Stimulated activated CD8-positive, alpha-beta memory T cell treated with anti-CD3 and anti-CD28 coated beads, Interleukin-7, amount 100 ng/mL, for 48 hours (primary cell): ENCODE results near the gene DYNLT4.
"Not testable (repeated sequence)": the region's sequence is repeated elsewhere in the genome, so short reads cannot be mapped to it uniquely, and the experiment has no call there.

ENCODE experiments used
- DNase-seq, 2 donors: peaks; one replicate each; pipeline ENCODE4 v3.0.0-alpha.2; 2020; ENCODE audit warnings: low read depth in 1 of 2; ENCODE audit errors: extremely low read depth in 1 of 2

Gene DYNLT4, protein sequence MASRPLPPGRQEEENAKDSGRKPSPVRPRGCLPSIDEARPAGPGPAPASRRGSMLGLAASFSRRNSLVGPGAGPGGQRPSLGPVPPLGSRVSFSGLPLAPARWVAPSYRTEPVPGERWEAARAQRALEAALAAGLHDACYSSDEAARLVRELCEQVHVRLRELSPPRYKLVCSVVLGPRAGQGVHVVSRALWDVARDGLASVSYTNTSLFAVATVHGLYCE

DNA sequence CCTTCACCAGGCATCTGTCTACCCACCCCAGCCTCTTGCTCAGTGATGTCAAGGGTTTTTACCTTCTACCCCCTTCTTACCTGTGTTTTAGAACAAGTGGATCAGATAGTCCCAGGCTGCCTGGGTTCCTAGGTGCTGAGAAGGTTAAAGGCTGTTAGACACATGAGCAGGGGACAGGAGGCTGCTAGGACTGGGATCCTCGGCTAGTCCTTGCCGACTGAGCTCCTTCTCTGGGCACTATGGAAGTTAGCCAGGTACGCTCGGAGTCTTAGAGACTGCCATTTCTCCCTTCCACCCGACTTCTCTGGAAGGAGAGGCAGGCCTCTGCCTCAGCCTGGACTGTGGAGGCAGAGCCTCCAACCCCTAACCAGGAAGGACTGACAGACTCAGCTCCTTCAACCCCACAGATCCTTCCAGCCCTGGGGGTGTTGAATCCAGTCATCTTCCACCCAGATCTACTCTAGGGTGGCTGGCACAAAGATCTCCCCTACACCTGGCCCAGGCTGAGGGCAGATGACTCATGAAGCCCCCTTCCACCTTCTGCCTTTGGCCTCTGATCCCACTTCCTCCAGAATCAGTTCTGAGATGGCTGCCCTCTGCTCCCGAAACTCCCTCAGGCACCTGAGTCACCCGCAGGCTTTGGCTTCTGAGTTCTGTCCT lies at the start of gene DYNLT4:
Gene DYNLT4 (minus strand): TSS at position 648 of the 660 bp plus-strand sequence. CDS start 683 bp downstream, outside the sequence.
- DNase-seq: no peak

DNA sequence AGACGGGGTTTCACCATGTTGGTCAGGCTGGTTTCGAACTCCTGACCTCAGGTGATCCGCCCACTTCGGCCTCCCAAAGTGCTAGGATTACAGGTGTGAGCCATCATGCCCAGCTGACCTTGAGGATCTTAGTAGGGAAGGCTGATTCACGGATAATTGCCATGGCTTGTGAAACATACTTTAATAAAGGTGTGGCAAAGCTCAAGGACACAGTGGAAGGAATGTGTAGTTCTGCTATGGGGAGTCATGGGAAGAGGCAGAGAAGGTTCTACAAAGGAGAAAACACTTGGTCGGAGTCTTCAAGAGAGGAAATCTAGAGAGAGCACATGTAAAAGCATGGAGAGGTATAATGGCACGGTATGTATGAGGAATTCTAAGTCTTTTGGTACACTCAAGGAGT lies 48.6 kb upstream of the DYNLT4 start:
- no peak for DNase-seq

DNA sequence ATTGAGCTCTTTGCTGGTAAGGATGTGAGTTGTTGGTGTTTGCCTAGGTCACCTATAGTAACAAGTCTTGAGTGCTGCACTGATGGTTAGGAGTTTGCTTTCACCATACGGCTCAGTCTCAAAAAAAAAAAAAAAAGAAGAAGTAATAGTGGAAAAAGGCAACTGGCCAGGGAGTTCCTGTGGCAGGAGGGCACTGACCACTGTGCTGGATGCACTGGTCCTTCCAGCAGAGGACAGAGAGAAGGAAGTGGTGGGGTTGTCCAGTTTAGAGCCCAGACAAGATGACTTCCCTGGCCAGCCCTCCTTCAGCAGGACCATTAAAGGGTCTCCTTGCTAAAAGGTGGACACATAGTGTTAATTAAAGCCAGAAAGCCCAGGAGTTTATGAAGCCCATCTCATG lies 47.8 kb upstream of the DYNLT4 start:
- DNase-seq: no peak

DNA sequence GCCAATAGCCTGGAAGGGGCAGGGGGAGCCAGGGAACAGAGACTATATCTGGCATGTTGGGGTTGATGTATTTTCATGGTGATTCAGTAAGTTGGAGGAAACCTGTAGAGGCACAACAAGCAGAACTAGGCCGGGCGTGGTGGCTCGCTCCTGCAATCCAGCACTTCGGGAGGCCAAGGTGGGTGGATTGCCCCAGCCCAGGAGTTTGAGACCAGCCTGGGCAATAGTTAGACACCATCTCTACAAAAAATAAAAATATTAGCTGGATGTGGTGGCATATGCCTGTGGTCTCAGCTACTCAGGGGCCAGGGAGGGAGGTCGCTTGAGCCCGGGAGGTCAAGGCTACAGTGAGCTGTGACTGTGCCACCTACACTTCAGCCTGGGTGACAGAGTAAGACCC lies 46.0 kb upstream of the DYNLT4 start:
- no peak for DNase-seq

DNA sequence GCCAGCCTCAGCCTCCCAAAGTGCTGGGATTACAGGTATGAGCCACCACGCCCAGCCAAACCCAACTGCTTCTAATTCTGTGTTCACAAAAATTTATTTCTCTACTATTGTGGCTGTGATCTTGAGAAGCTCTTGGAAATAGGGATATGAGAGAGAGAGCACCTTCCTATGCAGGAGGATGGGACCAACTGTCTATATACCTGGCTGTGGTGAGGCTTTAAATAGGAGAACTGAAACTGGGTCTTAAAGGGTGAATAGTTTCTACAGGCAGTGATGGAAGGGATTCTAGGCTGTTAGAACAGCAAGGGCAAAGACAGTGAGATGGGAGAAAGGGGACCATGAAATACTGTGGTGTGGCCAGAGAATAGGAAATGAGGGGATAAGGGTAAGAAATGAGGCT lies 44.2 kb upstream of the DYNLT4 start:
- DNase-seq: no peak

DNA sequence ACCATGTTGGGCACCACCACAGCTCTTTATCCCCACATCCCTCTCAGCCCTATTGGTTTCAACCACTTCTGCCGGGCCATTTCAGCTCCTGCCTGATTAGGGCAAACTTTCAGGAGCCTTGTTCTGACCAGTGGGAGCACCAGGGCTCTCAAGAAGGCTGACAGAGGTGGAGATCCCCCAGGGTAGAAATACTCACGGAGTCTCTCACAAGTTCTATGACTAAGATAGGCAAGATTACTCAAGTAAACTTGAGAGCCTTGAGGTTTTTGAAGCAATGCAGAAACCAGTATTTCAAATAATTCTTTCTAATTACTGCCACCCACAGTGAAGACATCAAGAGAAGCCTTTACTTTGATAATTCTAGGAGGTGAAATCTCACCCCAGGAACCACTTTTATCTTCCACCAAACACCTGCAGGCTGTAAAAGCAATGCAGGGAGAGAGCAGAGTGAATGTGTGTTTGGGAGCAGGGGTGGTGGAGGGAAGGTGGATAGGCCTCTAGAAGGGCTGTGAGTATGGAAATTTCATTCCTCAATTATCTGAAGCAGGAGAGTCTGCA lies 42.5 kb upstream of the DYNLT4 start:
- DNase-seq: no peak

DNA sequence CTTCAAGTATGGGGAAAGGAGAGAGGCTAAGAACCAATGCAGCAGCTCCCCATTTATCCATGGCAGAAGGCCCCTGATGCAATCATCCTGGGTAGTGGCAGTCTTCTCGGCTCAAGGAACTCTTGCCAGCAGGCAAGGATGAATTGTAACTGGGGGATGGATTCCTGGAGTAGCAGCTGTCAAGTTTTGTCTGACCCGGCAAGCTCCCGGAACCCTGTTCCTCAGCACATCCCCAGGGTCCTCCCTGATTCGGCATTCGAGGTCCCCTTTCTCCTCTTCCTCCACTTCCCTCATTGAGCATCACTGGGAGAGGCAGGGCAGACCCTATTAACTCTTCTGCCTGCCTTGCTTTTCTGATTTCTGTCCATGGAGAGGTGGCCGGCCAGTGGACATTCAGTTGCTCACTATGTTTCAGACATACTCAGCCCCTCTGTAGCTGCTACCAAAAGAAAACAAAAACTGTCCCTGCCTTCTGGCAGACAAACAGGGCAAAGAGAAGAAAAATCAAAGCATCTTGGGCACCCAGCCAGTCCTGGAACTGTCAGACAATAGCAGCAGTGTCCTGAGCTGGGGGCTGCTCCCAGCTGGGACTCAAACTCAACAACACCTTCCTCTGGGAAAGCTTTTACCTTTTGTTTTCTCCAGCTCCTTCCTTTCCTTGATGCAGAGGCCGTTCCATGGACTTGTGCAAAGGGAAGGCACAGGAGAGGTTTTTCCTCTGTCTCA lies 41.5 kb upstream of the DYNLT4 start:
- DNase-seq: no peak

DNA sequence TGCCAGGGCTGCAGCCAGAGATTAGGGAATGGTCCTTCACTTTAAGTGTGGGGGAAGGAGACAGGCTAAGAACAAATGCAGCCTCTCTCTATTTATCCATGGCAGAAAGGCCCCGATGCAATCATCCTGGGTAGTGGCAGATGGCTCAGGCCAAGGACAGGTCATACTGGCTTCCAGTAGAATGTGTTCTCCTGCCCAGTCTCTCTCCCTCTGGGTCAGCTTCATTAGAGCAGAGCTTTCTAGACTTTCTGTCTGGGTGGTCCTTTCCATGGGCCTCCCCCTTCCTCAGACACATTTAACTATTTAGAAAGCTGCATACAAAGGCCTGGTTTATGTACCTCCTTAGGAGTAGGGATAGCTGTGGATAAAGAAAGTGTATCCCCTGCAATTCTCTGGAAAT lies 40.7 kb upstream of the DYNLT4 start:
- DNase-seq: no peak

DNA sequence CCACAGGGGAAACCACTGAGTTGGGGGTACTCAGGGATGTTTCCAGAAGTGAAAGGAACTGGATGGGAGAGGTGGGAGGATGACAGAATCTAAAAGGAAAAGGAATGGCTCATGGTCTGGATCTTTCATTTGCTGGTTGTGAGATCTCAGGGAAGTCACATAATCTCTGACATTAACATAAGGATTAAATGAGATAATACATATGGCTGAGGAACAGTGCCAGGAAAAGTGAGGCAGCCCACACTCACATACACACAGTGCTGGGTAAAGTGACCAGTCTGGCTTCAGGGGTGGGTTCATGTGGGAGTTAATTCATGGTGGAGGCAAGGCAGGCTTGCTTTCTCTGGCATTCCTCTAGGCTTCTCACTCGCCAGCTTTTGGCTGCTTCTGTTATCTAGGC lies 39.8 kb upstream of the DYNLT4 start:
- no peak for DNase-seq

DNA sequence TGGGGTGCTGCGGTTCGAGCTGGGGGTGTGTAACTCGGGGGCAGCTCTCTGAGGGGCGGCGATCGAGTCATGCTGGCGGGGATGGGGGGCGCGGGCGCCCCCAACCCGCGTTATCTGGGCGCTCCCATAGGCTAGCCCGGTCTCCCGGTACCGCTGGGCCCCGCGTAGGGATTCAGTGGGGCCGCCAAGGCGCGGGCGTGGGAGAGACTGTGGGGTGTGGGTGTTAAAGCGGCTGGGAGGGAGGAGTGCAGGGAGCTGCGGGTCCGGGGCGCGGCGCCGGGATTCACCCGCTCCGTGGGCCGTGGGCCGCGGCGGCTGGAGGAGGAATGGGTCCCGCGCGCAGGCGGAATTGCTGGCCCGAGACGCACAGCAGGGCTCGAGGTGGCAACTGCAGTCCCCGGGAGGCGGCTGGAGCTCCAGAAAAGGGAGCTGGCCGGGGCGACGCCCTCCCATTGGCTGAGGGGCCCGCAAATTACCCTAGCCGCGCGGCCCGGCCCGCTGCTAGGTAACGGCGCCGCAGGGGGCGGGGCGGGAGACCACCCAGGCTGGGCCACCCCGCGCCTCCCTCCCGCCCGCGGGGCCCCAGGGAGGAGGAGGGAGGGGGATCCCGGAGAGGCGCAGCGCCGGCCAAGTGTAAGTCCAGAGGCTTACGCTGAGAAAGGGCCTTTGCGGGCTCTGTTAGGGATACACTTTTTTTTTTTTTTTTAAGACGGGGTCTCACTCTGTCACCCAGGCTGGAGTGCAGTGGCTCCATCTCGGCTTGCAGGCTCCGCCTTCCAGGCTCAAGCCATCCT lies 35.9 kb upstream of the DYNLT4 start, which contains the start of gene PTCH2:
Gene PTCH2 (minus strand): TSS at position 392 of the 794 bp plus-strand sequence. CDS start 321 bp downstream, at position 71.
- no peak for DNase-seq

DNA sequence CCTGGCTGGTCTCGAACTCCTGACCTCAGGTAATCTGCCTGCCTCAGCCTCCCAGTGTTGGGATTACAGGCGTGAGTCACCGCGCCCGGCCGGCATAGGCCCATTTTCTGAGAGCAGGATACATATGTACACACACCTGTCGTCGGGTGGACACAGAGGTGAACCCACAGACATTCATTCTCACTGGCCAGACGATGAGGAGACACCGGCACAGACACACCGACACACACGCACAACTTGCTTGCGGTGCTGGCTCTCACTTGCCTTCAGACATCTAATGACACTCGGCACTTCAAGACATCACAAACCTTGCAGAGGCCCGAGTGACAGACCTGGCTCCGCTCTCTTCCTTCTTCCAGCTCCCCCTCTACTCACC lies 35.3 kb upstream of the DYNLT4 start:
- DNase-seq: no peak

DNA sequence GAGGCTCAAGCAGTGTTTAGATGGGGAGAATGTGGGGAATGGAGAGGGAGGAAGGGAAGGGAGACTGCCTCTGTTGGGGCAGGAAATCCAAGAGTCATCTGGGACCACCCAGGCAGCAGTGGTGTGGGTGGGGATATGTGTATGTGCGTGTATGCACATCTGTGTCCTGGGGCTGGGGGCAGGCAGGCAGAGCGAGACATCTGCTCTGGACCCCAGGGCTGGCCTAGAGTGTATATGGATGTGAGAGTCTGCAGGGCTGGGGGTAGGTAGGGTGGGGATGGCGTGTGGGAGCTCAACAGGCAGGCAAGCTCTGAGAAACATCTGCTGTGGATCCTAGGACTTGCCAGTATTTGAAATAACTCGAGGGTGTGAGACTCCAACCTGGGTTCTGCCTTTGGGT lies 32.4 kb upstream of the DYNLT4 start:
- no peak for DNase-seq

DNA sequence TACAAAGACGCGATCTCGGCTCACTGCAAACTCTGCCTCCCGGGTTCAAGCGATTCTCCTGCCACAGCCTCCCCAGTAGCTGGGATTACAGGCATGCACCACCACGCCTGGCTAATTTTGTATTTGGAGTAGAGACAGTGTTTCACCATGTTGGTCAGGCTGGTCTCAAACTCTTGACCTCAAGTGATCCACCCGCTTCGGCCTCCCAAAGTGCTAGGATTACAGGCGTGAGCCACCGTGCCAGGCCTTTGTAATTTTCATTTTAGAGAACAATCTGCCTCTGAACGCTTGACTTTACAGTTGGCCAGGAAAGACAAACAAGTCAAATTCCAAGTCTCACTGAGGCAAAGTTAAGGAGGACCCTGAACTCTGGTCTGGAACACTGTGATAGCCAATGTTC lies 31.1 kb upstream of the DYNLT4 start:
- DNase-seq: not testable (repeated sequence)

DNA sequence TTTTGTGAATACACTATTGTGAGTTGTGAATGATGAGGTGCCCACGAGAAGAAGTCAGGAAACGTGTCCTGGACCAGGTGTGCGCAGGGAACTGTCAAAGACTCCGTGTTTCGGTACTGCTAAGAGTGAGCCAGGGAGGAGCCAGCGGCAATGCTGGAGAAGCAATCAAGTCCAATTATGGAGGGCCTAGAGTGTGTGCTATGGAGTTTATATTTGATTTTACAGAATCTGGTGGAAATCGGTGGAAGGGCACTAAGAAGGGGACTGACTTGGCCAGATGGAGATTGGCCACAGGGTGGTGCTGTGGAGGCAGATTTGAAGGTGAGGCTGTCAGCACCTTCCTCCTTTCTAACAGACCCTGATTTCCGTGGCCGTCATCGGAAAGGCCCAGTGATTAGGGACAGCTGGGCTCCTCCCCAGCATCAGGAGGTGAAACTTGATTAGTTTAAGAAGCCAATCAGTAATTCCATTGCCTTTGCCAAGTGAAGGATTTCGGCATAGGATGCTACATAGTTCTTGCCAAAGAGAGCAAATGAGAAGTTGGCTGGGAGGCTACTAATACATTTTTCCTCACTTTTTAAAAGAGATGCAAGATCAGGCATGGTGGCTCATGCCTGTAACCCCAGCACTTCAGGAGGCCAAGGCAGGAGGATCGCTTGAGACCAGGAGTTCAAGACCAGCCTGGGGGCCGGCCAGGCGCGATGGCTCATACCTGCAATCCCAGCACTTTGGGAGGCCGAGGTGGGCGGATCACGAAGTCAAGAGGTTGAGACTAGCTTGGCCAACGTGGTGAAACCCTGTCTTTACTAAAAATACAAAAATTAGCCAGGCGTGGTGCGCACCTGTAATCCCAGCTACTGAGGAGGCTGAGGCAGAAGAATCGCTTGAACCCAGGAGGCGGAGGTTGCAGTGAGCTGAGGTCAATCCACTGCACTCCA lies 28.9 kb upstream of the DYNLT4 start:
- peak; percentile 59 to 88 for DNase-seq

DNA sequence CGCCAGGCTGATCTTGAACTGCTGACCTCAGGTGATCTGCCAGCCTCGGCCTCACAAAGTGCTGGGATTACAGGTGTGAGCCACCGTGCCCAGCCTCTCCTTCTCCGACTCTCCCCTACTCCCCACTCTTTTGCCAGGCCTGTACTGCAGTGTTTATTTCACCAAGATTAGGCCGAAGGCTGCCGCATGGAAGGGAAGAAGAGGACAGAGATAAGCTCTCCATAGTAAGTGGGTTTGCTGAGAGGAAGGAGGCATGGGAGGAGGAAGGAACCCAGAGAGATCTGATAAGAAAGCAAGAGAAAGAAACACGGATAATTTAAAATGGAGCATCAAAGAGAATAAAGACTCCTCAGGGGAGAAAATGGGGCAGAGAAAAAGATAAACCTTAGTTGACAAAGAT lies 27.2 kb upstream of the DYNLT4 start:
- DNase-seq: no peak

DNA sequence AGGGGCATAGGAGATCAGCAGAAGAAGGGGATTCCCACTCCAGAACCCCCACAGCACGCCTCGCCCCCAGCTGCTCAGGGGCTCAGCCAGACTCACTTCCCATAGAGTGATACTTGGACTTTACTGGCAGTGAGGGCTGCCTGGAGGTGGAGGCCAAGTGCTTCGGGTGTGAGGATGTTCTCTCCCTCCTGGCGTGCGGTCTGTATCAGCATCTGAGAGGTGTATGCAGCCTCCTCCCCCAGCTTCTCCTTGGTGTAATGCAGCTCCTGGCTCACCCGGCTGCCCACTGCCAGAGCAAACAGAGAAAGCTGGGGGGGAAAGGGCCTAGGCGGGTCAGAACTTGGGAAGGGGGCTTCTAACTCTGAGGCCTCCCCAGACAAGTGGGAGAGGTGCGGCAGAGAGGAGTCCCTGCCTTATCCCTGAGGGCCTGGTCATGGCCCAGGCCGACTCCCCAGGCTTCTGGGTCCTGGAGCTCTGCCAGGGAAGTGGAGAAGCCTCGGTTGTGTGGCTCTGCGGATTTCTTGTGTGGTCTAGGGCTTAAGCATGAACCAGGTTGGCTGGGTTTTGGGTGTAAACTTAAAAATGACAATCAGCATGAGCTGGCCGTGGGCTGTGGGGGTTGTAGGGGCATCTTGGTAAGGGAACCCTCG lies 25.0 kb upstream of the DYNLT4 start:
- DNase-seq: no peak

DNA sequence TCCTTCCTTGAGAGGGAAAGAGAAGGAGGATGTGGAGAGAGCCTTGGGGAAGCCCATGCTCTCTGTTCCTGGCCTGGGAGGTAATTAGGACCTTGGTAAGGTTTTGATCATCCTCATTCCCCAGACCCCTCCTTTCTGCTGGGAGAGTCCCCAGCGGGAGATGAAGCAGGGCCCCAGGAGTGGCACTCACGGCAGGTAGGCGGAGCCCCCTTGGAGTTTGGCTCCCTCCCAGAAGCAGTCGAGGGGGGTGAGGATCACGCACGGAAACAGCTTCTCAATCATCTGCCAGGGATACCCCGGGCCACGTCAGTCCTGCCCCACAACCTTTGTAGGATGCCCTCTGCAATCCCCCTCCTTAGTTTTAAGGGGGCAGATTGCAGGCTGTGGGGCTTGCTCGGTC lies 24.4 kb upstream of the DYNLT4 start:
- no peak for DNase-seq

DNA sequence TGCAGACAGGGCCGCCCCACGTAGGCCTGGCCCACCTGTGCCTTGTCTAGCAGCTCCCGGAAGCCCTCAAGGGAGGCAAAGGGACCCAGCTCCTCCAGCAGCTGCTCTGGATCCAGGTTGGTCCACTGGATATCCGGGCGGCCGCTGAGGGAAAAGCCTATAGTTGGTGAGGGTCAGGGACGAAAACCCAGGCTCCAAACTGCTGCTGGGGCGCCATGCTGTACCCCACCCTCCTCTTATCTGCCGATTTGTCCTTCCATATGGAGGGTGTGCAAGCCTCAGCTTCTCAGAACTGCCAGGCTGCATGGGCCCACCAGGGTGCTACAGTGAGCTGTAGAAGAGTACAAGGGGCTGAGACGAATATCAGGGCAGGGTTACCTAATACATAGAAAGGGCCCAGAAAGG lies 23.8 kb upstream of the DYNLT4 start:
- no peak for DNase-seq
